ENCODE data around the gene ZNF471.
A peak's percentile ranks its signal among the peaks of the same experiment; 100 is the strongest.

ZNF471 gene

DNA sequence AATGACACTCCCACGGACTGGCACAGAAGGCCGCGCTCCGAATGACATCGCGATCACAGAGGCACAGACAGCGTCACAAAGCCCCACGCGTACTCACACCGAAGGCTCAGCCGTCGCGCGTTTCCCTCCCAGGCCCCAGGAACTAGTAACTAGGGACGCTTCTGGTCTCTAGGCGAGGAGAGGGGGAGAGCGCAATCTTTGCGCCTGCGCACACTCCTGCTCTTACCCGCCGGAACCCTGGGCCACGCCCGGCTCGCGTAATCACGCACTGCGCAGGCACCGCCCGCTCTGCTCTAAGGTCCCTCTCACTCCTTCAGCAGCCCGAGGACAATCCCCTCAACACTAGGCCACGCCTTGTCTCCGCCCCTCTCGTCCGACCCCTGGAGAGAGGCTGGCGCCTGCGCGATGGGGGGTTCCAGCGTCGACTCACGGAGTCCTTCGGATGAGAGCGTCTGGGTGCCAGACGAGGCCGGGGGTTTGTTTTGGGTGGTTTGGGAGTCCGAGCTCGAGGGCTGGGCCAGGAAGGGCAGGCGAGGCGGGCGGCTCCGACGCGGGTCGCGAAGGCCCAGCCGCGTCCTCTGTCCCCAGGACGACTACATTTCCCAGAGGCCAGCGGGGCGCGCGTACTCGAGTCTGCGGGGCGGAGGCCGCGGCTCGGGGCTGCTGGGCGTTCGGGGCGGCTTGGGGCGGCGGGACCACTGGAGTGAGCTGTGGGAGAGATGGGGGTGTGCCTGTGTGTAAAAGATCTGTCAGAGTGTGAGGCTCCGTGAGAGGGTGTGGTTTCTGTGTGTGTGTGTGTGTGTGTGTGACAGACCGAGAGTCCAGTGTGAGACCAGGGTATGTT, at the start of gene ZNF471:
Gene ZNF471, plus strand, starts transcription at position 410 of the 844 bp plus-strand sequence. CDS start 3,717 bp downstream, outside the sequence.
- DNase-seq (ENCODE audit: low spot score): peak; percentile 100

DNA sequence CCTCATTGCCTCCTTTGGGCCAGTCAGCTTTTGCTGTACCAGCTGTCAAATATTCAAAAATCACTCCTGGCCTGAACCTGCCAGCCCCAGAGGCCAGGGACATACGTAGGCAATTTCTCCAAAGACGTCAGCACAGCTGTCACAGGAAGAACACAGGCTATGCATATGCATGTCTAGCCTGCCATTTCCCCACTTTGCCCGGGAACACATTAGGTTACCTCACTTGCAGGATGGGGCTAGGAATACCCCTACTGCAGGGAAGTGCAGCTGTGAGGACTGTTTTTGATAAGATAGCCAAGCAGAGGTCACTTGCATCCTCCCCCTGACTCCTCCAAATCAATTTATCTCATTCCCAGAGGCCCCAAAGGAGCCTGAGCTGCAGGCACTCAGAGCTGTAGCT, 33.3 kb upstream of the ZNF471 start:
- DNase-seq (ENCODE audit: low spot score): no peak

DNA sequence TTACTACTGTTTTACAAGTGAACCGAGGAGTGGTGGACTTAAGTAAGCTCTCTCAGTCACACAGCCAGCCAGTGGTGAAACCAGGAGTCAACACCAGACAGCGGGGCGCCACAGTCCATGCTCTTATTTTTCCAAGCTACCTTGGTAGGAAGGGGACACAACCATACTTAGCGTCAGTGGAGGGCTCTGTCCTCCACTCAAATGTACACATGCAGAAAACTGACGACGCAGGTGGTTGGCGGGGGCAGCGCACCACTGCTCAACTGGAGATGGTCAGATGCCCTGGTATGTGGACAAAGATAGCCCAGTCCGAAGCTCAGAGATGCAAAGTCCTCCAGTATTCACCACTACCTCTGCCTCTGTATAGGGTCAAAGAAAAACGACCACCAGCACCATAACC, 31.6 kb upstream of the ZNF471 start:
- no peak for DNase-seq (ENCODE audit: low spot score)

- DNase-seq (ENCODE audit: low spot score): peak; percentile 71
Measured at GRCh38 chr19:56476651-56477428, 30.8 kb upstream of the ZNF471 start, which contains the start of gene ZNF667. ZNF667 (minus strand) TSS chr19:56477345; CDS start chr19:56462370, 14,975 bp downstream.

DNA sequence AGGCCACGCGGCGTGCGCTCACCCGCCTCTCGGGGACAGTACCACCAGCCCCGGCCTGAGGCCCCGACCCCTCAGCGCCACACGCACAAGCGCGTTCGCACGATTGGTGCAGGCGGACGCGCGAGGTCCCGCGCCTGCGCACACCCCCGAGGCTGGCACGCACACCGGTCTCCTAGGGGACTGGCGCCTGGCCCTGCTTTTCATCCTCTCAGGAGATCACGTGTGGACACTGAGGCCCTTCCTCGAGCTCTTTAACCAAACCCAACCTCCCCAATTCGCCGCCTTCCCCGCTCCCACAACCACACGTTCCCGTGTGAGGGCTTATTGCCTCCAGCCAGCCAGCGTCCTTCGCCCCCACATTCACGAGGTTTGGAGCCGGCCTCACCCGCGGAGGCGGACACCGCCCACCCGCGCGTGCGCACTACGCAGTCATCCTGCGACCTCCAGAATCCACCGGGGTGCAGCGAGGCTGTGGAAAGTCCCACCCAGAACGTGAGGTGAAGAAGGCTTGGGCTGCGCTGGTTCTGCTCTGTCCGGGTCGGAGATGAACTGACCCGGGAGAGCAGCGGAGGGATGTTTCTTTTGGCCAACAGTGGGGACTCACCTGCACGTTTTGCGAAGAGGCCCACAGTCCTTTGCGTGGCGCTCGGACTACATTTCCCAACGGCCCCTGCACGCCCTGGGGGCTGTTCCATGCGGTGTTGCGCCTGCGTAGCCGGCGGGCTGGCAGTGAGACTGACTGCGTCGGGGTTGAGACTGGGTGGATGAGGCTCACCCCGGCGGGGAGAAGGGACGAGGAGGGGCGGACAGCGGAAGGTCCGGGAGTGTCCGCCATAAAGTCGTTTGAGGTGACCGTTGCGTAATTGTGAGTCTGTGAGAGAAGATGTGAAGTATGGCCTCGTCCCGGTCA, 30.0 kb upstream of the ZNF471 start:
- peak; percentile 99 for DNase-seq (ENCODE audit: low spot score)

GRCh38 chr19:56491399-56491798, 16.3 kb upstream of the ZNF471 start:
- no peak for DNase-seq (ENCODE audit: low spot score)

DNA sequence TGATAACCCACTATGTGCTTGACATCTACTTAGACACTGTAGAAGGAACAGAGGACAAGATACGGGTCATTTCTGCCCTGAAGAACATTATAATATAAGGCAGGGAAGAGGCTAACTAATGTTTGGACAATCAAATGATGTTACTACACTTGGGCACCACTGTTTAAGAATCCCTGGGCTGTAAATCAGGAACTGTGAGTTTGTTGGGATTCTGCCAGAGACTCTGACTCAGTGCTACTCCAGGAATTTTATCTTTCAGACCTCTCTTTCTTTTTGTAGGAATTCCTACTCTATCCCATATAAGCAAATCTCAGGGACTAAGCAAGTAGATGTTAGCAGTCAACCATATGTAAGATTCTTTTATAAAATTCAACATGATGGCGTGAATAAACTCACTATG, 3.1 kb upstream of the ZNF471 start:
- no peak for DNase-seq (ENCODE audit: low spot score)

DNA sequence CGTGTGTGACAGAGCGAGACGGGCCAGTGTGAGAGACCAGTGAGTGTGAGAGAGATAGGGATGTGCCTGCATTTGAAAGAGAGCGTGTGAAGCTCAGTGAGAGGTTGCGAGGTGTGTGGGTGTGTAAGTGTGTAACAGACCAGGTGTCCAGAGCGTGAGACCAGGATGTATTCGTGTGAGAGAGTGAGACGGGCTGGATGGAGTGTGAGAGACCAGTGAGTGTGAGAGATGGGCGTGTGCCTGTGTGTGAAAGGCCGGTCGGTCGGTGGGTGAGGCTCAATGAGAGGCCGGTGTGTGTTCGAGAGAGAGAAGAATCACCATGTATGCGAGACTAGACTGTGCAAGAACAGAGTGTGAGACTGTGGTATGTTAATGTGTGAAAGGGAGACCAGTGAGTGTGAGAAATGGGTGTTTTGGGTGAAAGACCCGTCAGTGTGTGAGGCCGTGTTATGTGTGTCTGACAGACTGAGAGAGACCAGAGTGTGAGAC, 679 bp downstream of the ZNF471 start:
- no peak for DNase-seq (ENCODE audit: low spot score)

GRCh38 chr19:56525214-56525860, 17.7 kb downstream of the ZNF471 start:
- no peak for DNase-seq (ENCODE audit: low spot score)

DNA sequence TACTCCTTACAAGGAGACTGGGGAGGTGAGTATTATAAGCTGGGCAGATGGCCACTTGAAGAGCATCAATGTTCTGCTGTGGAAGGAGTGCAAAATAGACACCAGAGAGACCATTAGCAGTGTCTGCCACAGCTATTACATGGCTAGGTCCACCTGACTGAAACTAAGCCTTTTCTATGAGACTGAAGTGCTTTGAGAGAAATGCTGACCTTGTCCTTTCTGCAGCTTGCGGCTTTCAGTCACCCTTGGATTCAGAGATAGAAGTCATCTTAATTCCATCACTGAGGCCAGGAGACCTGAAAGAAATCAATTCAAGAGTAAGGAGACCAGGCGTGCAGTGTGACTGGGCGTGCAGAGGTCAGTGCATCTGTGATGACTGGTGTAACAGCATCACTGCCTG, 29.8 kb downstream of the ZNF471 start:
- DNase-seq (ENCODE audit: low spot score): no peak

GRCh38 chr19:56538254-56538760, 30.7 kb downstream of the ZNF471 start:
- DNase-seq (ENCODE audit: low spot score): peak; percentile 99

GRCh38 chr19:56538761-56539263, 31.2 kb downstream of the ZNF471 start, which contains the start of gene ZFP28:
ZFP28 (plus strand) TSS chr19:56538948; CDS start chr19:56539019, 71 bp downstream.
- DNase-seq (ENCODE audit: low spot score): peak; percentile 95

DNA sequence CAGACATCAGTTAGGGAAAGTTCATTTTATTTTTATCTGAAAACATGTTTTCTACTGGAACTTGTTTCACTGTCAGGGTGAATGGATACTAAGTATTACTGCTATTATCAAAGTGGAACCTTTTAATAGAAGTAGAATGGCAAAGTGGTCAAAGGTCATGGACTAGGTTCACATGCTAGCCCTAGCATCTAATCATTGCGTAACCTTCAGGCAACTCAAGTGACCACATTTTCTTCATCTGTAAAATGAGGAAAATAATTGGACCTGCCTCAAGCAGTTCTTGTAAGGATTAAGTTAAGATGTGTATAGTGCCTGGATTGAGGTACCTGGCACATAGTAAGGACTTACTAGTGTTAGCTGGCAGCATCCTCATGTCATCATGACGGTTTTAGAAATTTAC, 36.1 kb downstream of the ZNF471 start:
- DNase-seq (ENCODE audit: low spot score): no peak

GRCh38 chr19:56547535-56547934, 39.9 kb downstream of the ZNF471 start:
- no peak for DNase-seq (ENCODE audit: low spot score)

GRCh38 chr19:56554272-56554869, 46.7 kb downstream of the ZNF471 start:
- DNase-seq (ENCODE audit: low spot score): no peak

DNA sequence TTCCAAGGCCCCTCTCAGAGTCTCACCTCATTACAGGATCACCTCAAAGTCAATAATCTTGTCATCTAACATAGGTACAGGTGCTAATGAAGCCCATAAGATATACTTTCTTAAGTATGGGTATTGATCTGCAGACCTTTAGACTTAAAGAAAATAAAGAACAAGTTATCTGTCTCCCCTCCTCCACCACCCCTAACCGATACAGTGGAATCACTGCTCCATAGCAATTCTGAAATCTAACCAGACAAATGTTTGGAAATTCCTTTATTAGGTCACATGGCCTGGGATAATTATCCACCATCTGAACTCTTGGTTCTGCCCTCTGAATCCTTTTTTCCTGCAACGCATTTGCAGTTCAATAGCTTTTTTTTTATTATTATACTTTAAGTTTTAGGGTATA, 55.1 kb downstream of the ZNF471 start:
- no peak for DNase-seq (ENCODE audit: low spot score)

DNA sequence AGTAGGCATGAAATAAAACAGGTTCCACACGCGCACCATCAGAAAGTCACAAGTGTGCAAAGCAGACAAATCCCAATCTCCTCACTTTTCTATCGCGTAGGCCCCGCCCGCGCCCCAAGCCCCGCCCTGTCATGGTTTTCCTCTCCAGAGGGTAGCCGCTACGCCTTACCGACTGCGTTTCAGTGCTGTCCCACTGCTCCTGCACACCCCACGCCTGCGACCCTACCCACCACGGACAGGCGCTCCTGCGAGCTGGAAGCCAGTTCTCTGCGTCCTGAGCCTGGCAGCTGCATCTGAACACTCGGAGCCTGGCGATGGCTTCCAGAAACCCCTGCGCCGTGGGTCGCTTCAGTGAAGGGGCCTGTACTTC, 59.2 kb downstream of the ZNF471 start:
- peak; percentile 68 for DNase-seq (ENCODE audit: low spot score)

GRCh38 chr19:56567274-56568120, 59.8 kb downstream of the ZNF471 start, which contains the start of gene ZNF470:
ZNF470 (plus strand) TSS chr19:56567468; CDS start chr19:56570312, 2,844 bp downstream.
- peak; percentile 98 for DNase-seq (ENCODE audit: low spot score)

DNA sequence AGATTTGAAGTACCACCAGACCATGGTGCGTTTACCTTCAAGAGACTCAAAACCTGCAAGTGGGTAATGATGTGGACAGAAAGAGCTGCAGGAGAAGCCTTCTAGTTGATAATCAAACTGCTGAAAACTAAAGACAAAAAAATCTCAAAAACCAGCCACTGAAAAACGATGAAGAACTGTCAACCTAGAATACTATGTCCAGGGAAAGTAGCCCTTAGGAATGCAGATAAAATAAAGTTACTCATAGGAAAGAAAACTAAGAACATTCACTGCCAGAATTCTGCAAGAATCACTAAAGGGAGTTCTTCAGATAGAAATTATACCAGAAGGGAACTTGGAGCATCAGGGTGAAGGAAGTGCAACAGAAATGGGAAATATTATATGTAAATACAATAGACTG, 64.9 kb downstream of the ZNF471 start:
- no peak for DNase-seq (ENCODE audit: low spot score)

Data from AG20443 (cell line).